HuH-7.5 (cell line): ENCODE results near the gene NOL11.
"Not testable (repeated sequence)": the region's sequence is repeated elsewhere in the genome, so short reads cannot be mapped to it uniquely, and the experiment has no call there.

Source experiments
- DNase-seq: peaks from one replicate; pipeline ENCODE4 v3.0.0; 2011; ENCODE audit warnings: low spot score

NOL11 gene

GRCh38 chr17:67708378-67708777 is 9.4 kb upstream of the NOL11 start:
- no peak for DNase-seq

GRCh38 chr17:67711916-67712315 is 5.8 kb upstream of the NOL11 start:
- DNase-seq = no peak

- no peak for DNase-seq
These were observed 5.4 kb upstream of the NOL11 start for GRCh38 chr17:67712375-67712774.

- DNase-seq = no peak
These were observed 4.6 kb upstream of the NOL11 start for GRCh38 chr17:67713169-67713568.

GRCh38 chr17:67716405-67716798 is 1.3 kb upstream of the NOL11 start:
- DNase-seq = no peak

- DNase-seq = no peak
These were observed 528 bp upstream of the NOL11 start for GRCh38 chr17:67717192-67717623.

- peak; percentile 23 for DNase-seq
These were observed 697 bp downstream of the NOL11 start for GRCh38 chr17:67718325-67718941.

- DNase-seq = no peak
These were observed 7.6 kb downstream of the NOL11 start for GRCh38 chr17:67725373-67725791.

GRCh38 chr17:67725807-67726206 is 8.1 kb downstream of the NOL11 start:
- DNase-seq = no peak

GRCh38 chr17:67727152-67728039 is 9.7 kb downstream of the NOL11 start:
- not testable (repeated sequence) for DNase-seq

- no peak for DNase-seq
These were observed 12.2 kb downstream of the NOL11 start for GRCh38 chr17:67729903-67730302.

- DNase-seq = no peak
These were observed 13.0 kb downstream of the NOL11 start for GRCh38 chr17:67730731-67731130.

GRCh38 chr17:67733449-67733848 is 15.7 kb downstream of the NOL11 start:
- no peak for DNase-seq

GRCh38 chr17:67737145-67737544 is 19.4 kb downstream of the NOL11 start:
- no peak for DNase-seq

- no peak for DNase-seq
These were observed 24.3 kb downstream of the NOL11 start for GRCh38 chr17:67742025-67742424.

- DNase-seq = no peak
These were observed 29.2 kb downstream of the NOL11 start for GRCh38 chr17:67746704-67747571.

GRCh38 chr17:67747681-67748235 is 30.0 kb downstream of the NOL11 start:
- no peak for DNase-seq

GRCh38 chr17:67750067-67750466 is 32.3 kb downstream of the NOL11 start:
- no peak for DNase-seq

GRCh38 chr17:67751101-67752074 is 33.7 kb downstream of the NOL11 start:
- no peak for DNase-seq

GRCh38 chr17:67752160-67752559 is 34.4 kb downstream of the NOL11 start:
- not testable (repeated sequence) for DNase-seq

GRCh38 chr17:67753026-67753425 is 35.3 kb downstream of the NOL11 start:
- no peak for DNase-seq
